Measurements from ENCODE around the gene PLAU. TPM values are rescaled to one million over a fixed set of nuclear protein-coding genes. Genes with fewer than 3 reads are reported as not detected.

Gene PLAU
- total and polyA plus RNA-seq, 9 of the 15 experiments (the other 6 are each of a cell fraction or from before 2014, with no cell fraction given), result 2.1 to 16.9 (median 3.3) TPM

DNA sequence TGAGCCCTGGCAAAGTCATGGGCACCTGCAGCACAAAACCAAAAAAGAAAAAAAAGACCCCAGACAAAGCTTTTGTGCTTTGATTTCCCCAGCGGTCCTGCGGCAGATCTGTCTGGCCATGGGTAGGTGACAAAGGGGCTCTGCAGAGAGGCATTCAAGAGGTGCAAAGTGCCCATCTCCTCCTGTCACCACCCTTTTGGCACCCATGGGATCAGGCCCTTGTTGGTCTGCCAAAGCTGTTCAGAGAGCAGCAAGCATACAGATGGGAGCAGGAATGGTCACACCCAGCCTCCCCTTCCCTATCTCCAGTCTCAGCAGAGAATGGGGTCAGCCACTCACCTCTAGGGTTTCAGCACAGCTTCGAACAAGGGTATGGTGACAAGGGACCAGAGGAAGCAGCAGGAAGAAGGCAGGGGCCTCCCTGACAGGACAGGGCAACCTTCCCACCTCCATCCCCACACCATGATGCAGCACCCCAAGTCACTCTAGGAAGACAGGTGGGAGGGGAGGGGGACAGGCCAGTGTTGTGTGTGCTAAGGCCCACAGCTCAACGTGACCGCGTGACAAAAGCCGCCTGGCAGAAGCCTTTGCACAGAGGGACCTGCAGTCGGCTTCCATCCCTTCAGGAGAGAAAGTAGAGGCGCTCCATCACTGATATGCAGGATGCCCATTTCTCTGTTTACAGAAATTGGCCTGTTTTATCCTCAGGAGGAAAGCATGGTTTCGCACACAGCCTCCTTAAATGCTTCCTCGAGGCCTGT, 42.9 kb upstream of the PLAU start:
- H3K9me3 ChIP-seq (replicated peaks; ENCODE audit: control insufficient read depth, insufficient read depth, low read depth, low read length), result no peaks in the 10 kb centered on the region
- H3K27me3 ChIP-seq (ENCODE audit: control insufficient read depth in 2 of 2, insufficient read depth in 2 of 2, low read length in 2 of 2), result no peaks in the 10 kb centered on the region
- peak; percentile 66 for TF ChIP-seq WHSC1 (IDR thresholded peaks at IDR 0.05; ENCODE audit: low read length)
- TF ChIP-seq, protein P1, sequence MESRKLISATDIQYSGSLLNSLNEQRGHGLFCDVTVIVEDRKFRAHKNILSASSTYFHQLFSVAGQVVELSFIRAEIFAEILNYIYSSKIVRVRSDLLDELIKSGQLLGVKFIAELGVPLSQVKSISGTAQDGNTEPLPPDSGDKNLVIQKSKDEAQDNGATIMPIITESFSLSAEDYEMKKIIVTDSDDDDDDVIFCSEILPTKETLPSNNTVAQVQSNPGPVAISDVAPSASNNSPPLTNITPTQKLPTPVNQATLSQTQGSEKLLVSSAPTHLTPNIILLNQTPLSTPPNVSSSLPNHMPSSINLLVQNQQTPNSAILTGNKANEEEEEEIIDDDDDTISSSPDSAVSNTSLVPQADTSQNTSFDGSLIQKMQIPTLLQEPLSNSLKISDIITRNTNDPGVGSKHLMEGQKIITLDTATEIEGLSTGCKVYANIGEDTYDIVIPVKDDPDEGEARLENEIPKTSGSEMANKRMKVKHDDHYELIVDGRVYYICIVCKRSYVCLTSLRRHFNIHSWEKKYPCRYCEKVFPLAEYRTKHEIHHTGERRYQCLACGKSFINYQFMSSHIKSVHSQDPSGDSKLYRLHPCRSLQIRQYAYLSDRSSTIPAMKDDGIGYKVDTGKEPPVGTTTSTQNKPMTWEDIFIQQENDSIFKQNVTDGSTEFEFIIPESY (CRISPR knock-in tag; IDR thresholded peaks at IDR 0.05), result peak; percentile 83
- TF ChIP-seq, protein P2, sequence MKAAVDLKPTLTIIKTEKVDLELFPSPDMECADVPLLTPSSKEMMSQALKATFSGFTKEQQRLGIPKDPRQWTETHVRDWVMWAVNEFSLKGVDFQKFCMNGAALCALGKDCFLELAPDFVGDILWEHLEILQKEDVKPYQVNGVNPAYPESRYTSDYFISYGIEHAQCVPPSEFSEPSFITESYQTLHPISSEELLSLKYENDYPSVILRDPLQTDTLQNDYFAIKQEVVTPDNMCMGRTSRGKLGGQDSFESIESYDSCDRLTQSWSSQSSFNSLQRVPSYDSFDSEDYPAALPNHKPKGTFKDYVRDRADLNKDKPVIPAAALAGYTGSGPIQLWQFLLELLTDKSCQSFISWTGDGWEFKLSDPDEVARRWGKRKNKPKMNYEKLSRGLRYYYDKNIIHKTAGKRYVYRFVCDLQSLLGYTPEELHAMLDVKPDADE (conservative IDR thresholded peaks at IDR 0.05; ENCODE audit: control insufficient read depth, low read depth, low read length), result no peak
- H2AFZ ChIP-seq (ENCODE audit: low read depth, low read length), result no peak overlapping the region
- 85% methylated on average over 11 of the region's 11 CpGs for whole genome bisulfite sequencing (ENCODE audit: insufficient coverage, low coverage, missing lambda C conversion rate)
- intact Hi-C loops (cut with micrococcal nuclease), result no loop called here
- H3K36me3 ChIP-seq (ENCODE audit: control insufficient read depth, insufficient read depth, low read length), result peaks cover 89% of the 10 kb centered on the region
- peaks cover 13% of the 10 kb centered on the region; the same call in 2 of the 3 replicates for H3K79me2 ChIP-seq (ENCODE audit: control insufficient read depth, insufficient read depth, low read length)
- POLR2A ChIA-PET, result interaction anchor here (0.5 to 1.5 kb wide), 6 partner anchors 11 to 145 kb away, joined by 3 to 5 read pairs (median 4); no protein-coding TSS in a partner anchor
- in situ Hi-C loops (cut with MboI), result no loop called here
- peaks cover 14% of the 10 kb centered on the region; the same call in 1 of the 2 replicates for H4K20me1 ChIP-seq (replicated peaks; ENCODE audit: control insufficient read depth, insufficient read depth, low read length)
- ATAC-seq (no peak), FAIRE-seq (no peak), DNase-seq (ENCODE audit: extremely low read depth in 1 of 4, low spot score in 3 of 4) (no peak)
- H3K9ac ChIP-seq (ENCODE audit: insufficient read depth in 1 of 2, low read depth in 2 of 2, low read length in 2 of 2), result peak overlapping the region in 1 of 2 experiments; percentile 77; a peak in 2 of 4 replicates
- no peaks in the 10 kb centered on the region for H3K9me1 ChIP-seq (ENCODE audit: control insufficient read depth, insufficient read depth, low read length)
- CTCF ChIA-PET (ENCODE audit: low intra/inter-chr PET ratio), result no interaction called here
- H3K27ac ChIP-seq (ENCODE audit: extremely low read depth, low read depth, low read length), result no peak overlapping the region
- H3K4me2 ChIP-seq (ENCODE audit: insufficient read depth, low read length), result no peak overlapping the region
- H3K4me1 ChIP-seq (replicated peaks in 1 of 2; ENCODE audit: control insufficient read depth in 2 of 2, insufficient read depth in 2 of 2, low read length in 2 of 2), result peaks cover 18 to 21% of the 10 kb centered on the region in 2 experiments; a peak in 4 of 5 replicates
- no peak overlapping the region for H3K4me3 ChIP-seq
- BruUV-seq (replicated peaks), result no TSS peak

Data from K562 (cell line).